H1 (cell line): Measurements from ENCODE around the gene SEPTIN7. TPM values are rescaled to one million over a fixed set of nuclear protein-coding genes. Genes with fewer than 3 reads are reported as not detected.

Source experiments
- ATF2 ChIP-seq: IDR thresholded peaks from 2 replicates; pipeline ENCODE4 v1.6.1; 2012; ENCODE audit warnings: low read length, inconsistent platforms
- POU5F1 ChIP-seq: IDR thresholded peaks from 2 replicates; pipeline ENCODE4 v1.6.1; 2011; ENCODE audit warnings: low read depth, mild to moderate bottlenecking, low read length, moderate library complexity
- polyA plus RNA-seq, 7 experiments: library from polyadenylated mRNA; depleted of rRNA in 3 of 7; stranded (reverse) in 5 of 7; unstranded in 2 of 7; fragments of >200 nt in 5 of 7; fragments of 200-250 nt in 2 of 7; gene quantifications; 1 replicate in 5 of 7; 2 replicates in 1 of 7; 4 replicates in 1 of 7; pipeline versions ENCODE4 v1.2.1 to v1.2.3, GENCODE V29; 2011 to 2013; ENCODE audit warnings: missing spikeins in 2 of 7, mixed read lengths in 2 of 7
- total RNA-seq: library from RNA; stranded (reverse); fragmentation: NEBNext Ultra II Directional; extraction: Animal tissue kit (Norgen Biotek cat#: 25700); gene quantifications from 2 replicates; pipeline ENCODE4 v1.2.1, GENCODE V29; 2021

Gene SEPTIN7
- total and polyA plus RNA-seq, 2 of the 8 experiments (the other 6 are each of a cell fraction or from before 2014, with no cell fraction given): 85.3 to 183 TPM

GRCh38 chr7:35816514-35816913 lies 15.7 kb downstream of the SEPTIN7 start (continued):
- TF ChIP-seq ATF2 (no peak), POU5F1 (no peak)
